SK-N-MC (cell line): Measurements from ENCODE around the gene NFKBIL1.
A peak's percentile ranks its signal among the peaks of the same experiment; 100 is the strongest.

ENCODE experiments used
- DNase-seq: peaks from one replicate; pipeline ENCODE4 v3.0.0-alpha.2; 2011; ENCODE audit warnings: low read depth, low spot score
- H3K27ac ChIP-seq: fragments of 200-600 bp; sonication (generic); 2 replicates; pipeline ENCODE4 v1.5.1; 2016; ENCODE audit warnings: mixed run types
- H3K36me3 ChIP-seq: fragments of 200-600 bp; sonication (generic); 2 replicates; pipeline ENCODE4 v1.6.1; 2017; ENCODE audit warnings: antibody characterized with exemption, low read length, mixed read lengths; ENCODE audit not compliant: insufficient read depth
- H3K4me3 ChIP-seq: fragments of 200-600 bp; sonication (generic); 2 replicates; pipeline ENCODE4 v1.5.1; 2016
- H3K9ac ChIP-seq: fragments of 200-600 bp; sonication (generic); 2 replicates; pipeline ENCODE4 v1.8.0; 2017; ENCODE audit warnings: mixed run types, mixed read lengths; ENCODE audit not compliant: insufficient read length
- H3K9me3 ChIP-seq: fragments of 200-600 bp; sonication (generic); 2 replicates; pipeline ENCODE4 v1.6.1; 2017; ENCODE audit warnings: low read depth, mild to moderate bottlenecking, antibody characterized with exemption, low read length, moderate library complexity, mixed read lengths
- EZH2 ChIP-seq: fragments of 200-600 bp; sonication (generic); IDR thresholded peaks from one replicate; pipeline ENCODE4 v1.6.1; 2017; ENCODE audit warnings: antibody characterized with exemption
- FOXP2 ChIP-seq: optimal IDR thresholded peaks from 2 replicates; pipeline ENCODE3; 2011; ENCODE audit warnings: mild to moderate bottlenecking, moderate library complexity; ENCODE audit not compliant: insufficient read depth; ENCODE audit errors: extremely low read length, control extremely low read depth
- POLR2AphosphoS5 ChIP-seq: IDR thresholded peaks from 2 replicates; pipeline ENCODE4 v1.6.1; 2012; ENCODE audit warnings: mild to moderate bottlenecking, low read depth, low read length, borderline replicate concordance

The NFKBIL1 gene

GRCh38 chr6:31525932-31526591, 21.3 kb upstream of the NFKBIL1 start:
- Histone ChIP-seq H3K9me3 (no peaks in the 10 kb centered on the region), H3K9ac (no peak overlapping the region), H3K27ac (no peak overlapping the region), H3K4me3 (no peak overlapping the region), H3K36me3 (peaks cover 17% of the 10 kb centered on the region)
- TF ChIP-seq EZH2 (no peak), POLR2AphosphoS5 (no peak), FOXP2 (no peak)
- no peak for DNase-seq

GRCh38 chr6:31528307-31528777, 19.1 kb upstream of the NFKBIL1 start:
- TF ChIP-seq EZH2 (no peak), FOXP2 (no peak), POLR2AphosphoS5 (peak; percentile 51; the same call in 1 of the 2 replicates)
- DNase-seq = no peak
- Histone ChIP-seq H3K9ac (no peak overlapping the region), H3K27ac (0 out of 2 replicates have a peak overlapping the region, but pooled peaks have one; percentile 0), H3K9me3 (no peaks in the 10 kb centered on the region), H3K36me3 (peaks cover 40% of the 10 kb centered on the region), H3K4me3 (no peak overlapping the region)

DNA sequence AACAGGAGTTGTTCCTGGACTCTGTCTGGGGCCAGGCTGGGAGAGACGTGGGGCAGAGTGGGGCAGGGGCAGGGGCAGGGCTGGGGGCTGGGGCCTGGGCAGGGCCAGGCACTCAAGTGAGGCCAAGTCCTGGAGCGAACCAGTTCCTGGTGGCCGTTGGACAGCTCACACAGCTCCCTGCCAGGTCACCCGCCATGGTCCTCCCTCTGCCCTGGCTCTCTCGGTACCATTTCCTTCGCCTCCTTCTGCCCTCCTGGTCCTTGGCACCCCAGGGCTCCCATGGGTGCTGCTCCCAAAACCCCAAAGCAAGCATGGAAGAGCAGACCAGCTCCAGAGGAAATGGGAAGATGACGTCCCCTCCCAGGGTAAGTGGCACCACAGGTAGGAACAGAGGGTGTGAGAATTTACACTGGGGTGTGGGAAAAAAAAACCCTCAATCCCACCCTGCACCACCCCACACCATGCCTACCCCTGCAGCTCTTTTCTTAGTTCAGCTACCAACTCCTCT, 18.5 kb upstream of the NFKBIL1 start, which contains the start of gene MCCD1:
Gene MCCD1 (plus strand): TSS at position 142 of the 508 bp plus-strand sequence. CDS start 53 bp downstream, at position 195.
- H3K9ac ChIP-seq = no peak within 1 kb of the TSS
- peak; percentile 45 for TF ChIP-seq POLR2AphosphoS5
- no peak for TF ChIP-seq EZH2
- DNase-seq = no peak
- no peaks in the 10 kb centered on the region for H3K9me3 ChIP-seq
- H3K4me3 ChIP-seq = no peak within 1 kb of the TSS
- H3K27ac ChIP-seq = 0 out of 2 replicates have a peak within 1 kb of the TSS, but pooled peaks have one; percentile 0
- peaks cover 46% of the 10 kb centered on the region for H3K36me3 ChIP-seq

GRCh38 chr6:31529329-31530150, 17.9 kb upstream of the NFKBIL1 start:
- no peak overlapping the region for H3K27ac ChIP-seq
- H3K4me3 ChIP-seq = no peak overlapping the region
- TF ChIP-seq POLR2AphosphoS5 (peak; percentile 45; the same call in 1 of the 2 replicates), EZH2 (no peak), FOXP2 (no peak)
- no peak for DNase-seq
- H3K9ac ChIP-seq = no peak overlapping the region
- H3K36me3 ChIP-seq = peaks cover 52% of the 10 kb centered on the region
- H3K9me3 ChIP-seq = no peaks in the 10 kb centered on the region

GRCh38 chr6:31530659-31531058, 16.7 kb upstream of the NFKBIL1 start:
- H3K9me3 ChIP-seq = no peaks in the 10 kb centered on the region
- H3K36me3 ChIP-seq = peaks cover 63% of the 10 kb centered on the region
- no peak overlapping the region for H3K4me3 ChIP-seq
- DNase-seq = no peak
- no peak overlapping the region for H3K9ac ChIP-seq
- peak; percentile 10; the same call in 1 of the 2 replicates for TF ChIP-seq POLR2AphosphoS5
- TF ChIP-seq FOXP2 = no peak
- no peak overlapping the region for H3K27ac ChIP-seq

GRCh38 chr6:31531162-31531561, 16.2 kb upstream of the NFKBIL1 start:
- peaks cover 68% of the 10 kb centered on the region for H3K36me3 ChIP-seq
- H3K4me3 ChIP-seq = no peak overlapping the region
- no peak overlapping the region for H3K9ac ChIP-seq
- DNase-seq = no peak
- no peak overlapping the region for H3K27ac ChIP-seq
- H3K9me3 ChIP-seq = no peaks in the 10 kb centered on the region
- TF ChIP-seq POLR2AphosphoS5 (no peak), EZH2 (no peak), FOXP2 (no peak)

DNA sequence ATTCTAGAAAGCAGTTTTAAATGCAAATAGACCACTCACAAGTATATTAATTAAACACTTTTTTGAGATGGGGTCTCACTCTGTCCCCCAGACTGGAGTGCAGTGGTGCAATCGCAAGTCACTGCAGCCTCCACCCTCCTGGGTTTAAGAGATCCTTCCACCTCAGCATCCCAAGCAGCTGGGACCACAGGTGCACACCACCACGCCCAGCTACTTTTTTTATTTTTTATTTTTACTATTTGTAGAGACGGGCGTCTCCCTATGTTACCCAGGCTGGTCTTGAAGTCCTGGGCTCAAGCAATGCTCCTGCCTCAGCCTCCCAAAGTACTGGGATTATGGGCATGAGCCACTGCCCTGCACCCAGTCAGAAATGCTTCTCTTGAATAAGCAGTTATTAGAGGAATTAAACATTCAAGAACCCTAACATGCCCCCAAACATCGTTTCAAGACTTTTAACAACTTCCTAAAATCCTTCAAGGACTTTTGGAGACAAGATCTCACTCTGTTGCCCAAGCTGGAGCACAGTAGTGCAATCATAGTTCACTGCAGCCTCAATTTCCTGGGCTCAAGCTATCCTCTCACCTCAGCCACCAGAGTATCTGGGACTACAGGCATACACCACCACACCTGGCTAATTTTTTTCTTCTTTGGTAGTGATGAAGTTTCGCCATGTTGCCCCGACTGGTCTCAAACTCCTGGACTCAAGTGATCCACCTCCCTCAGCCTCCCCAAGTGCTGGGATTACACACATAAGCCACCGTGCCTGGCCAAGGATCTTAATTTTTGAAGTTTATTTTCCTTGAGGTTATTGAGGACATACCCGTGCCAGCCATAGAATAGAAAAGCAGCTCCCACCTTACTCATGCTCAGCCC, 15.4 kb upstream of the NFKBIL1 start:
- Histone ChIP-seq H3K36me3 (peaks cover 77% of the 10 kb centered on the region), H3K27ac (no peak overlapping the region; the same call in 1 of the 2 replicates), H3K4me3 (no peak overlapping the region), H3K9ac (no peak overlapping the region), H3K9me3 (no peaks in the 10 kb centered on the region)
- TF ChIP-seq EZH2 (no peak), FOXP2 (no peak), POLR2AphosphoS5 (peak; percentile 13; the same call in 1 of the 2 replicates)
- DNase-seq = no peak
